ENCODE data around the gene RUVBL2.

DNA sequence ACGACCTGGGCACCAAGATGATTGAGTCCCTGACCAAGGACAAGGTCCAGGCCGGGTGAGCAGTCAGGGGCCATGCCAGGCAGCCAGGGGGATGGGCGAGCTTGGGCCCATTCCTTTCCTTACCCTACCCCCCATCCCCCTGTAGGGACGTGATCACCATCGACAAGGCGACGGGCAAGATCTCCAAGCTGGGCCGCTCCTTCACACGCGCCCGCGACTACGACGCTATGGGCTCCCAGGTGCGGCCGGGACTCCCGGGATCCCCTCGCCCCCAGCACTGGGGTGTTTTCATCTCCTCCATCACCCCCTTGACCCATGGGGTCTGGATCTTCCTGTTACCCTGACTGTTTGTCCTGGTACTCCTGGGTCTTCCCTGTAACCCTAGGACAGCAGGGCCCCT is 16.1 kb downstream of the RUVBL2 start:
- TF ChIP-seq, protein P1, sequence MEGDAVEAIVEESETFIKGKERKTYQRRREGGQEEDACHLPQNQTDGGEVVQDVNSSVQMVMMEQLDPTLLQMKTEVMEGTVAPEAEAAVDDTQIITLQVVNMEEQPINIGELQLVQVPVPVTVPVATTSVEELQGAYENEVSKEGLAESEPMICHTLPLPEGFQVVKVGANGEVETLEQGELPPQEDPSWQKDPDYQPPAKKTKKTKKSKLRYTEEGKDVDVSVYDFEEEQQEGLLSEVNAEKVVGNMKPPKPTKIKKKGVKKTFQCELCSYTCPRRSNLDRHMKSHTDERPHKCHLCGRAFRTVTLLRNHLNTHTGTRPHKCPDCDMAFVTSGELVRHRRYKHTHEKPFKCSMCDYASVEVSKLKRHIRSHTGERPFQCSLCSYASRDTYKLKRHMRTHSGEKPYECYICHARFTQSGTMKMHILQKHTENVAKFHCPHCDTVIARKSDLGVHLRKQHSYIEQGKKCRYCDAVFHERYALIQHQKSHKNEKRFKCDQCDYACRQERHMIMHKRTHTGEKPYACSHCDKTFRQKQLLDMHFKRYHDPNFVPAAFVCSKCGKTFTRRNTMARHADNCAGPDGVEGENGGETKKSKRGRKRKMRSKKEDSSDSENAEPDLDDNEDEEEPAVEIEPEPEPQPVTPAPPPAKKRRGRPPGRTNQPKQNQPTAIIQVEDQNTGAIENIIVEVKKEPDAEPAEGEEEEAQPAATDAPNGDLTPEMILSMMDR (IDR thresholded peaks at IDR 0.05 in 2 of 3, conservative IDR thresholded peaks at IDR 0.05 in 1 of 3; ENCODE audit: borderline replicate concordance in 1 of 3, insufficient read depth in 1 of 3, low read depth in 2 of 3, low read length in 2 of 3), result no peak
- no peak for TF ChIP-seq POLR2AphosphoS5 (IDR thresholded peaks at IDR 0.05; ENCODE audit: low read depth, low read length)
- no peak for TF ChIP-seq FOSL1 (IDR thresholded peaks at IDR 0.05; ENCODE audit: low read depth)
- no peak for TF ChIP-seq EZH2phosphoT487 (IDR thresholded peaks at IDR 0.05; ENCODE audit: borderline replicate concordance)
- TF ChIP-seq POLR2A (IDR thresholded peaks at IDR 0.05; ENCODE audit: borderline replicate concordance, extremely low read depth, insufficient read depth, insufficient read length), result no peak
- TF ChIP-seq EZH2 (IDR thresholded peaks at IDR 0.05), result no peak
- TF ChIP-seq, protein P2, sequence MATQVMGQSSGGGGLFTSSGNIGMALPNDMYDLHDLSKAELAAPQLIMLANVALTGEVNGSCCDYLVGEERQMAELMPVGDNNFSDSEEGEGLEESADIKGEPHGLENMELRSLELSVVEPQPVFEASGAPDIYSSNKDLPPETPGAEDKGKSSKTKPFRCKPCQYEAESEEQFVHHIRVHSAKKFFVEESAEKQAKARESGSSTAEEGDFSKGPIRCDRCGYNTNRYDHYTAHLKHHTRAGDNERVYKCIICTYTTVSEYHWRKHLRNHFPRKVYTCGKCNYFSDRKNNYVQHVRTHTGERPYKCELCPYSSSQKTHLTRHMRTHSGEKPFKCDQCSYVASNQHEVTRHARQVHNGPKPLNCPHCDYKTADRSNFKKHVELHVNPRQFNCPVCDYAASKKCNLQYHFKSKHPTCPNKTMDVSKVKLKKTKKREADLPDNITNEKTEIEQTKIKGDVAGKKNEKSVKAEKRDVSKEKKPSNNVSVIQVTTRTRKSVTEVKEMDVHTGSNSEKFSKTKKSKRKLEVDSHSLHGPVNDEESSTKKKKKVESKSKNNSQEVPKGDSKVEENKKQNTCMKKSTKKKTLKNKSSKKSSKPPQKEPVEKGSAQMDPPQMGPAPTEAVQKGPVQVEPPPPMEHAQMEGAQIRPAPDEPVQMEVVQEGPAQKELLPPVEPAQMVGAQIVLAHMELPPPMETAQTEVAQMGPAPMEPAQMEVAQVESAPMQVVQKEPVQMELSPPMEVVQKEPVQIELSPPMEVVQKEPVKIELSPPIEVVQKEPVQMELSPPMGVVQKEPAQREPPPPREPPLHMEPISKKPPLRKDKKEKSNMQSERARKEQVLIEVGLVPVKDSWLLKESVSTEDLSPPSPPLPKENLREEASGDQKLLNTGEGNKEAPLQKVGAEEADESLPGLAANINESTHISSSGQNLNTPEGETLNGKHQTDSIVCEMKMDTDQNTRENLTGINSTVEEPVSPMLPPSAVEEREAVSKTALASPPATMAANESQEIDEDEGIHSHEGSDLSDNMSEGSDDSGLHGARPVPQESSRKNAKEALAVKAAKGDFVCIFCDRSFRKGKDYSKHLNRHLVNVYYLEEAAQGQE (IDR thresholded peaks at IDR 0.05; ENCODE audit: low read depth), result no peak
- no peak for TF ChIP-seq RAD21 (IDR thresholded peaks at IDR 0.05; ENCODE audit: low read depth)
- TF ChIP-seq MAX (IDR thresholded peaks at IDR 0.05), result no peak
- no peak for TF ChIP-seq ZNF274 (IDR thresholded peaks at IDR 0.05; ENCODE audit: low read depth, low read length)
- TF ChIP-seq ELF1 (IDR thresholded peaks at IDR 0.05; ENCODE audit: borderline replicate concordance, low read depth), result no peak
- TF ChIP-seq YY1 (IDR thresholded peaks at IDR 0.05; ENCODE audit: extremely low read depth, insufficient replicate concordance, low read depth, low read length), result no peak
- TF ChIP-seq TCF7L2 (IDR thresholded peaks at IDR 0.05; ENCODE audit: borderline replicate concordance, extremely low read depth, insufficient read depth, insufficient read length), result no peak
- TF ChIP-seq SP1 (IDR thresholded peaks at IDR 0.05; ENCODE audit: low read depth), result no peak
